Measurements from ENCODE around the gene GEMIN4.
A peak's percentile ranks its signal among the peaks of the same experiment; 100 is the strongest.
"Not testable (repeated sequence)": the region's sequence is repeated elsewhere in the genome, so short reads cannot be mapped to it uniquely, and the experiment has no call there.

GEMIN4 gene

GRCh38 chr17:778096-778495 lies 26.0 kb upstream of the GEMIN4 start:
- DNase-seq (ENCODE audit: low read depth in 2 of 2): no peak

GRCh38 chr17:774313-774584 lies 22.2 kb upstream of the GEMIN4 start:
- no peak for DNase-seq (ENCODE audit: low read depth in 2 of 2)

DNA sequence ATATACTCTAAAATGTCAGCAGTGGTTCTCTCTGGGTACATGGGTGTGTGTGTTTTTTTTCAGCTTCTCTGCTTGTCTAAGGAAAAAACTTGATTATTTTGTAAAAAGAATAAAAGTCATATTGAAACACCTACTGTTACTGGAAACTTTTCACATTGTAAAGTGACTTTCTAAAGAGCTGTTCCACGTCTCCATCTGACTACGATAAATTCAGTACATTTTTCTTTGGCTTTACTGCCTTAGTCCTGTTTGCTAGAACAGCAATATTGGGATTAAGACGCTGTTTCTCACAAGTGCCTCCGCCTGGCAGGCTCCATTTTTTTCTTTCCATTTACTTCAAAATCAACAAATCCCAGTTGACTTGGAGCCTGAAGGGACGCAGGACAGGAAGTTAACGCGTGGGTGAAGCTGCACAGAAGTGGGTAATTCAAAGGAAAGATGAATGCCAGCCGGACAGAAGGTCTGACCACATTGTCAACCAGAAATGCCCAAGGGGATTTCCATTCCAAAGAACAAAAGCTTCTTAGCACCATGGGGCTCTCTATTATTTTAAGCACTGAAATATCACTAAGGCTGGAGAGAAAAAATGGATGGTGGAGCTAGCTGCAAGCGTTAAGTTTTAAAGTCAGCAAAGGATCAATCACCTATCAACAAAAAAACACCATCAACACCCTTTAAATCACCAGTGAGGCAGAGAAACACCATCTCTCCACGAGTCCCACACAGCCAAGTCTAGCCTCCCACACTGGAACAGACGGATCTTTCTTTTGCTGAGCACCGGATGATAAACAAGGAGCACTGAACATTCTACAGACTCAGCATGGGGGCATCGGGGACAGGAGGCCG lies 21.6 kb upstream of the GEMIN4 start:
- DNase-seq (ENCODE audit: low read depth in 2 of 2): no peak

GRCh38 chr17:773016-773415 lies 21.0 kb upstream of the GEMIN4 start:
- no peak for DNase-seq (ENCODE audit: low read depth in 2 of 2)

DNA sequence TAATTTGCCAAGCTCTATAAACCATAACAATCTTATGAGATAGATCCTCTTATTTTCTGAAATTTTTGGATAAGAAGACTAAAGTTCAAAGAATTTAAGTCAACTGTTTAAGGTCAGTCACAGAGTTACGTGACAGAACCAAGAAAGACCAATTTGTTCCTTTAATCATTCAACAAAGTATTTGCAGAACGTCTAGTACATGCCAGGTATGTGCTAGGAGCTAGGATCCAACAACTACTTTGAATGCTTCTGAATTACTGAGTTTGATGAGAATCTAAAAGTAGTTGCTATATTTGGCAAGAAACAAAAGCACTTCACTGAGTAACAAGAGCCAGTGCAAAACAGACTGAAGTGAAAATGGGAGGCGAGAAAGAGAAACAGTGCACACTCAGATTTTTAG lies 15.0 kb upstream of the GEMIN4 start:
- no peak for DNase-seq (ENCODE audit: low read depth in 2 of 2)

DNA sequence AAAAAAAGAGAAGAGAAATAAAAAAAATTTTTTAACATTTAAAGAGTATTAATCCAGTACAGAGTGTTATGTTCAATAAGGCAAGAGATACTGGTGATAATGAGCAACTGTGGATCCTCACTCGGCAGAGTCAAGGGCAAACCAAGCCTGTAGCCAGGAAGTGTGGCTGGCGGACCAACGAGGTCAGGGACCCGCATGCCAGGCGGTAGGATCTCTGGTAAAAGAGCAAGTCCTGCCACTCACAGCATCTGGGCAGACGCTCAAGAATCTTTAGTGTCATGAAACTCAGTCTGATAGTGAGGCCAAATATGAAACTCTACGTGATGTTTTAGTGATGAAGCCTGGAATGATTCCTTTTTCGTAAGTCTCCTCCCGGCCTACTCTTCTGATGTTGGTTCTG lies 8.3 kb upstream of the GEMIN4 start:
- no peak for DNase-seq (ENCODE audit: low read depth in 2 of 2)

GRCh38 chr17:759964-760363 lies 7.9 kb upstream of the GEMIN4 start:
- no peak for DNase-seq (ENCODE audit: low read depth in 2 of 2)

DNA sequence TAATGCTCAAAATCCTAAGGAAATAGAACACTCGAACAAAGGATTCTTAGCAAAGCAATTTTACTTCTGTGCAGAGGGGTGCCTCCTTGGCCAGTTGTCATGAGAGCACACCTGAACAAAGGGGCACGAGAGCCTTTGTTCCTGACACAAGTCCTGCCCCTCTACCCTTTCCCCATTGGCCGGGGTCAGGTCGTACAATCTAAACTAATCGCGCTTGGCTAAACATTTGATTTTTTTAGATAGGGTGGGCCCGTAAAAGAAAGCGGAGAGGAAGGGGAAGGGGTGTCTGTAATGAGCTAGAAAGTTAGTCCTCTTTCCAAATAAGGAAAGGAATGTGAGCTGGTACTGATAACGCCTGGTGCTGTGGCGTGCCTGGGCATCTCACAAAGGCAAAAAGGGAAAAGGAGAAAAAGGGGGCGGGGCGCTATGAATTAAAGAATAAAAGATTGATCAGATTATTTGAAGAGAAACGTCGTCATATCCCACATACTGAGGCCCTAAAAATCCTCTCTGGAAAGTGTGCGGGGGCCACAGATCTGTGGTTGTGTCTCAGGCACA lies 4.0 kb upstream of the GEMIN4 start:
- not testable (repeated sequence) for DNase-seq (ENCODE audit: low read depth in 2 of 2)

DNA sequence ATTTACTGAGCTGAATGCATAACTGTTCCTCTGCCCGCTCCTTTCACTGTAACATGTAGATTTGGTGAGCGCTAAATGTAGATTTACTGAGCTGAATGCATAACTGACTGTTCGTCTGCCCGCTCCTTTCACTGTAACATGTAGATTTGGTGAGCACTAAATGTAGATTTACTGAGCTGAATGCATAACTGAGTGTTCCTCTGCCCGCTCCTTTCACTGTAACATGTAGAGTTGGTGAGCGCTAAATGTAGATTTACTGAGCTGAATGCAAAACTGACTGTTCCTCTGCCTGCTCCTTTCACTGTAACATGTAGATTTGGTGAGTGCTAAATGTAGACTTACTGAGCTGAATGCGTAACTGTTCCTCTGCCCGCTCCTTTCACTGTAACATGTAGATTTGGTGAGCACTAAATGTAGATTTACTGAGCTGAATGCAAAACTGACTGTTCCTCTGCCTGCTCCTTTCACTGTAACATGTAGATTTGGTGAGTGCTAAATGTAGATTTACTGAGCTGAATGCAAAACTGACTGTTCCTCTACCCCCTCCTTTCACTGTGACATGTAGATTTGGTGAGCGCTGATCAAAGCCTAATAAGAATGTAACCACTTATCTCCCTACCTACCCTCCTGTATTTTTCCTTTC lies 3.4 kb upstream of the GEMIN4 start:
- DNase-seq (ENCODE audit: low read depth in 2 of 2): not testable (repeated sequence)

DNA sequence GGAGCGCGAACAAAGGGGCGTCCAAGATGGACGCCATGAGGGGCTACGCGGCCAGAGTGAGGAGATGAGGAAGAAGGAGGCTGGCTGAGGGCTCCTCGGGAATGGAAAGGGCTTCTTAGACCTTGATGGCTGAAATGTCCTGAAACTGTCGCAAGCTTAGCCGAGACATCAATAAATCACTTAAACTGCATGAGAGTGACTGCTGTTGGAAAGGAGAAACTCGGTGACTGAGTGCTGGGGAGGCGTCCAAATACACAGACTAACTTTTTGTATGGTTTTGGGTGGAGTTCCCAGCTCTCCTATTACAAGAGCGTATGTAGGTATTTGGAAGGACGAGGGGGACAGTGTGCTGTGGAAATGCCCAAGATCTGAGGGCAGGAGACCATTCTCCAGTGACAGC lies 1.4 kb upstream of the GEMIN4 start:
- DNase-seq (ENCODE audit: low read depth in 2 of 2): no peak

DNA sequence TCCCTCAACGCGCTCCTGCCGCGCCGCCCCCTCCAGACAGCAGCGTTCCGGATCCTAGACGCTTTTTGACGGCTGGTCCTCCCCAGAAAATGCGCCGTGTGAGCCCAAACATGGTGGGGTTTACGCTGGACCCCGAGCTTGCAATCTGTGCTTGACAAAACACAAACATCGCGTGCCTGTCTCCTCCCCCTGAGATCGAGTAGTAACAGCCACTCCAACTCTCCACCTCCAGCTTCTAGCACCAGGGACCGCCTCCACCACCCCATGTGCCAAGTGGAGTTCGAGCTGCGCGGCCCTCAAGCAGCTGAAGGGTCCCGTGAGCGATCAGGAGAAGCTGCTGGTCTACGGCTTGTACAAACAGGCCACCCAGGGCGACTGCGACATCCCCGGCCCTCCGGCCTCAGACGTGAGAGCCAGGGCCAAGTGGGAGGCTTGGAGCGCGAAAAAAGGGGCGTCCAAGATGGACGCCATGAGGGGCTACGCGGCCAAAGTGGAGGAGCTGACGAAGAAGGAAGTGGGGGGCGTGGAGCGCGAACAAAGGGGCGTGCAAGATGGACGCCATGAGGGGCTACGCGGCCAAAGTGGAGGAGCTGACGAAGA lies 656 bp upstream of the GEMIN4 start:
- DNase-seq (ENCODE audit: low read depth in 2 of 2): no peak

- DNase-seq (ENCODE audit: low read depth in 2 of 2): peak in 1 of 2 donors; percentile 37
Measured at GRCh38 chr17:751269-752001, 629 bp downstream of the GEMIN4 start.

DNA sequence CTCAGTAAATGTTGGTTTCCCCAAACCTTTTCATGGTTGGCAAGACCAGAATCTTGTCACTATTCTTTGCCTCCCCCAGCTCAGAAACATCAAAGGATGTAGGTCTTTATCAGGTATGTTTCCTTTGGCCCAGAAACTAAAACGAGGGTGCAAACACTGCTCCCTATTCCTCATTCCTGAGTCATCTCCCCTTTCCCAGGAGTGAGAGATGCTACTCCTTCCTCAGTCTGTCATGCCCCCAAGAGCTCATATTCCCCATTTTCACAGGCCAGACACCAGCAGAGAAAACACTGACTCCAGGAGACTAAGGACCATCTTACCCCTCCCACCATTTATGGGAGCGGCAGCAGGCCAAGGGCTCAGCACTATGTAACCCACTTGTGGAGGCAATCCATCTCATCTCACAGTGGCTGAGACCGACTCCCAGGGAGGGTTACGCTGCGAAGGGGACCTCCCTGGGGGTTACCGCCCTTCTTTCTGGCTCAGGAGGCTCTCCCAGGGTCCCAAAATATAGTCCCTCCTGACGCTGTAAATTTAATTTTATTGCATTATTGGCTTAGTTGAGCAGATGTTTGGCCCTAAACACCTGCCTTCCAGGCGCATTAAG lies 1.5 kb downstream of the GEMIN4 start:
- no peak for DNase-seq (ENCODE audit: low read depth in 2 of 2)

DNA sequence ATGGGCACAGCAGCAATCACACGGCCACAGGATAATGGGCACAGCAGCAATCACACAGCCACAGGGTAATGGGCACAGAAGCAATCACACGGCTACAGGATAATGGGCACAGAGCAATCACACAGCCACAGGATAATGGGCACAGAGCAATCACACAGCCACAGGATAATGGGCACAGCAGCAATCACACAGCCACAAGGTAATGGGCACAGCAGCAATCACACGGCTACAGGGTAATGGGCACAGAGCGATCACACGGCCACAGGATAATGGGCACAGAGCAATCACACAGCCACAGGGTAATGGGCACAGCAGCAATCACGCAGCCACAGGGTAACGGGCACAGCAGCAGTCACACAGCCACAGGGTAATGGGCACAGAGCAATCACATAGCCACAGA lies 2.7 kb downstream of the GEMIN4 start:
- not testable (repeated sequence) for DNase-seq (ENCODE audit: low read depth in 2 of 2)

- DNase-seq (ENCODE audit: low read depth in 2 of 2): not testable (repeated sequence)
Measured at GRCh38 chr17:748604-749003, 3.5 kb downstream of the GEMIN4 start.

GRCh38 chr17:746783-747629 lies 5.1 kb downstream of the GEMIN4 start:
- no peak for DNase-seq (ENCODE audit: low read depth in 2 of 2)

GRCh38 chr17:746181-746580 lies 5.9 kb downstream of the GEMIN4 start:
- DNase-seq (ENCODE audit: low read depth in 2 of 2): no peak

GRCh38 chr17:745406-745805 lies 6.7 kb downstream of the GEMIN4 start:
- no peak for DNase-seq (ENCODE audit: low read depth in 2 of 2)

GRCh38 chr17:744937-745336 lies 7.1 kb downstream of the GEMIN4 start:
- DNase-seq (ENCODE audit: low read depth in 2 of 2): no peak

- no peak for DNase-seq (ENCODE audit: low read depth in 2 of 2)
Measured at GRCh38 chr17:743139-743538, 8.9 kb downstream of the GEMIN4 start.

Measured in stimulated activated CD4-positive, alpha-beta T cell treated with anti-CD3 and anti-CD28 coated beads, Interleukin-15, amount 100 ng/mL, for 48 hours (primary cell).